Colon (tissue), 2 donors: Measurements from ENCODE around the gene TIGD3.

Experiments used
- FAIRE-seq: peaks from 2 replicates; lab custom pipeline; 2012; peaks lifted over from hg19 to GRCh38; lab: Jason Lieb, UNC
- donor health status: control.
- donor health status: control.

The TIGD3 gene

GRCh38 chr11:65354265-65355012, at the start of gene TIGD3:
Gene TIGD3 (plus strand): TSS chr11:65354751. CDS start chr11:65355809, 1,058 bp downstream.
- FAIRE-seq = no peak

DNA sequence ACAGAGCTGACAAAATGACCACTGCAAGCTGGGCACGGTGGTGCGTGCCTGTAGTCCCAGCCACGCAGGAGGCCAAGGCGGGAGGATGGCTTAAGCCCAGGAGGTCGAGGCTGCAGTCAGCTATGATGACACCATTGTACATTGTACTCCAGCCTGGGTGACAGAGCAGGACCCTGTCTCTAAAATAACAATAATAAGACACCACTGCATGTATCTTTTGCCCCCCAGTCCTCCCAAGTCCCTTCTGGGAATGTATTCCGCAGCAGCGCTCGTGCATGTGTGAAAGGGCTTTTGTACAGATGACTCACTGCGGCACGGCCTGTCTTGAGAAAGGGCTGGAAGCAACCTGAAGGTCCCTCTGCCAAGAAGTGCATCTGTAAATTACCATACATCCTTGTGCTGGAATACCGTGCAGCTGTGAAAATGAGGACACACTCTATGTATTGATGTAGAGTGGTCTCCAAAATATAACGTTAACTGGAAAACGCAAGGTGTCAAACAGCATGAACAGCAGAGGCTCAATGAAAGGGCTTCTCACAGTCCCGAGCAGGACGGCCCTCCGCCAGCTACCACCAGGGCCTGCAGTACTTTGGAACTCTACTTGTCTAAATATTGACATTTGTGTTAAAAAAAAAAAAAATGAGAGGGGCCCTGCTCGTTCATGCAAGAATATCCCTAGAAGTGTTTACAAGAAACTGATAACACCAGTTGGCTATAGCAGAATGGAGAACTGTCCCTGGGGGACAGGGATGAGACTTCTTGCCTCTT, 48.9 kb upstream of the TIGD3 start:
- FAIRE-seq = no peak

DNA sequence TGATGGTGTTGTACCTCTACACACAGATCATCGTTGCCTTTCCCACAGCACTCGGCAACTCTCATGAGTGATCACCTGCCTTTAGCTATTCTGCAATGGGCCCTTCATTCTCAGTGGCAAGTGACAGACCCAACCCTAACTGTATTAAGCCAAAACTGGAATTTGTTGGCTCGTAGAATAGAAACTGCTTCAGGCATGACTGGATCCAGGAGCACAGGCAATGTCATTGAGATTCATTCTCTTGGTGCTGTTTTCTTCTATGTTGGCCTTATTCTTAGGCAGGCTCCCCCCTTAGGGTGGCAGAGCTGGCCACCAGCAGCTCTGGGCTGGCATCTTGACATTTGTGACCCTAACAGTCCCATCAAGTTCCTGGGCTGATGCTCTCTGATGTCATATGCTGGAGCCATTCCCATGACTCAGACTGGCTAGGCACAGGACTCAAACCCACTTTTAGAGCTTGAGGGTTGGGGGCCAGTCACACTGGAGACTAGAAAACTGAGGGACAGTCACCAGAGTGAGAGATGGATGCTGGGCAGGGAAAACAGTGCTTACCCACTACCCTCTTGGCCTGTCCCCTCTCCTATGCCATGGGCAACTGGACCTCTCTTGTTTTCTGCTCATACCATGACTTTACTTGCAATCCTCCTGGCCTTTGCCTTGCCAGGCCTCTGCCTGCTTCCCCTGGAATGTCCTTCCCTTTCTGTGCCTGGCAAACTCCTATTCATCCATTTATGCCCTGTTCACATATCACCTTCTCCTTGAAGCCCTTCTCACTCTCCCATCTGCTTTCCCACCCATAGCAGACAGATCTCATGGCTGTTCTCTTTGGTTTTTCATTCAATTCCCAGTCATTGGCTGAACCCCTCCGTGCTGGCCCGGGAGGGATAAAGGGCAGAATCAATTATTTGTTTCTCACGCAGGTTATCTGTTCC, 47.0 kb upstream of the TIGD3 start:
- no peak for FAIRE-seq

DNA sequence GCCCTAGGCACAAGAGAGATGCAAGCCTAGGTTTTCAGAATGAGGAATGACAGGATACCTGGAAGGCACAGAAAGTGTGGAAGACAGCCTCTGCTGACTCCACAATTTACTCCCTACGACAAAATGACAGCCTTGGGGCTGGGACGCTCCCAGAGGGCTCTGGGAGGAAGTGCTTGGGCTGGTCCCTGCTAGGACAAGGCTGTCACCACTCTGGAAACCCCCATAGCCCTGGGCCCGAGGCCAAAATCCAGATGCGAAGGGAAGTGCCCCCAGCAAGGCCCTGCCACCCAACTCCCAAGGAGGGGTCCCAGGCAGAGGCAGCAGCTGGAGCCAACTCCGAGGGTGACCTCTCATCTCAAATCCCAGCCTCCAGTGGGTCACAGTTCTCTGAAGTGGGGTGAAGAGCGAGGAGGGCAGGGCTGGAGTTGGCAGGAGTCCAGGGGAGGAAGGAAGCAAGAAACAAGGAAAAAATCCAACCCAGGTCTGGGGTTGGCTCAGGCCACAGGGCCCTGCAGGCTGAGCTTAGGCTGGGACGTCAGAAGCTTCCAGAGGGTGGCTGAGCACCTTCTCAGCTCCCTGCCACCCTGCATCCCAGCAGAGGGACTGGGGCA, 46.2 kb upstream of the TIGD3 start:
- no peak for FAIRE-seq

- no peak for FAIRE-seq
Measured at GRCh38 chr11:65309006-65309405, 45.5 kb upstream of the TIGD3 start.

GRCh38 chr11:65310215-65310614, 44.3 kb upstream of the TIGD3 start:
- FAIRE-seq = no peak

DNA sequence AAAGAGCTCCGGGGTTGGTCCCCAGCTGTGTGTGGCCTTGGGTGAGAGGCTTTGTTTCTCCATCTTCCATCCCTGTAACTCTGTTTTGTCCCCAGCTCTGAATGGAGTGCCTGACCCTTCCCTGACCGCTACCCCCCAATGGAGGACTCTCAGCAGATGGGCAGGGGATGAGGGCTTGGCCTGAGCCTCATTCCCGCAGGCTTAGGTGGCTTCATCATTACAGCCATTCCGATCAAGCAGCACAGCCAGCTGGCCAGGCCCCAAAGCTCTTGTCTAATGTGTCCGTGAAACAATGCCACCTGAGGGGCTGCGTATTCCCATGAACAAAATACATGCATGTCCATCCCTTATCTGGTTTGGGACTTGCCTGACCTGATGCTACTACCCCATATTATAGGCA, 43.8 kb upstream of the TIGD3 start:
- no peak for FAIRE-seq

GRCh38 chr11:65311170-65311678, 43.3 kb upstream of the TIGD3 start:
- FAIRE-seq = no peak

- FAIRE-seq = no peak
Measured at GRCh38 chr11:65314501-65315203, 39.9 kb upstream of the TIGD3 start, which contains the start of gene CDC42EP2. Gene CDC42EP2 (plus strand): TSS chr11:65314866. CDS start chr11:65320899, 6,033 bp downstream.

- FAIRE-seq = no peak
Measured at GRCh38 chr11:65315204-65315865, 39.2 kb upstream of the TIGD3 start.

DNA sequence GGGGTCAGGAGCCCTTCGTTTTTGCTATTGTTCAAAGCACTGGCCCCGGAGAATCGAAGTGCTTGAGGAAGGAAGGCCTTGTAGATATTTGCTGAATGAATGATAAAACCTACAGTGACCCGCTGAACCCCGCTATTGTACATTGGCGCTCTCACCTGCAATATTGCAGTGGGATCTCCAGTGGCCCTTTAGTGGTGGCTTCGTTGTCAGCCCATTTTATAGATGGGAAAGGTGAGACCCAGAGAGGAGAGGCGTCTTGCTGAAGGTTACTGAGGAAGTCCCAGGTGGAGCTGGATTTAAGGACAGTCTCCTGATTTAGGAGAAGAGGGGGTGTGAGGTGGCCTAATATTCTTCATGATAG, 38.7 kb upstream of the TIGD3 start:
- FAIRE-seq = no peak

DNA sequence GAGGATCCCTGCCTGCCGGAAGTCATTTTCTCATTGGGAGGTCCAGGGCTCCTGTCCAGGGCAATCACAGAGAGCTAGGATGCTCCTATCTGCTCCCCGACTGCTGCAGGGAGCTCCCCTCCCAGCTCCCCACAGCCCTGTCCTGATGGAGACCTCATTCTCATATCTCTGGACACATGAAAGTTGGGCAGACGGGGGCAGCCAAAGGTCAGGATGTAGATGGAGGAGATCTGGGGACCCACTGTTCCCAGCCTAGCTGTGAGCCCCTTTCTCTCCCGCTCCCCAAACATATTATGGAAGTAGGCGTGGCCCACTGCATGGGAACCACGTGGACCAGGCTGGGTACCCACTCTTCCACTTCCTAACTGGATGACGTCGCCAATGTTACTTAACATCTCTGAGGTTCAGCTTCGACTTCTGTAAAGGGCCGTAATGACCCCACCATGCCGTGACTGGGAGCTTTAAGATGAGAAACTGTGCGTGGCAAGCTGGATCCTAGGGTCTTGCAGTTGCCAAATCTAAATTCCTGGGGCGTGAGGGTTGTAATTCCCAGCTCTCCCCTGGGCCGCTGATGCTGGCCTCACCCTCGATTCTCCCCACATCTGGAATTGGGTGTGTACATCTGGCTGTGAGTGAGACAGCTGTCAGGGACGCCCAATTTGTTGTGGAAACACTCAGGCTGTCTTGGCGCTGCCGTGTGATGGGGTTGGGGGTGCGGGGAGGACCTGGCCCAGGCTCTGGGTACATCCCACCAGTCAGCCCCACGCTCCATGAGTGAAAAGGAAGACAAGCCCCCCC, 38.1 kb upstream of the TIGD3 start:
- FAIRE-seq = no peak

GRCh38 chr11:65317025-65317786, 37.3 kb upstream of the TIGD3 start:
- FAIRE-seq = no peak

DNA sequence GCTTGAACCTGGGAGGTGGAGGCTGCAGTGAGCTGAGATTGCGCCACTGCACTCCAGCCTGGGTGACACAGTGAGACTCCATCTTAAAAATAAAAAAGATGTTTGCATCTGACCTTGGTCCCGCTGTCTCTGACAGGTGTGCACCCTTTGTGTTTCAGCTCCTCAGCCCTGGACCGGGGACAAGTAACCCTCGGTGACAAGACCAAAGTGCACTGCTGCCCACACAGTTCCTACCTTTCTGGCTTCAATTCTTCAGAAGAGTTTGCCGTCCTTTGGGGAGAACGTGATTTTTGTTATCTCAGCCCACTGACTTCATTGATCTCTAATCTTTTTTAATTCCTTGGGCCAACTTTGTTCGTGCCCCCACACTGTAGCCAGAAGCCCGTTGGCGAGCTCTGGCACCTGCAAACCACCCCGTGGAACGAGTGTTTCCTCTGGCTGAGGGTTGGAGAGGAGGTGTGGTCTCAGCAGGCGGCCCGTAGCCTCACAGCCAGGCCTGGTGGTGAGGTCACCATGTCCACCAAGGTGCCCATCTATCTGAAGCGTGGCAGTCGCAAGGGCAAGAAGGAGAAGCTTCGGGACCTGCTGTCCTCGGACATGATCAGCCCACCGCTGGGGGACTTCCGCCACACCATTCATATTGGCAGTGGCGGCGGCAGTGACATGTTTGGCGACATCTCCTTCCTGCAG, 34.0 kb upstream of the TIGD3 start:
- no peak for FAIRE-seq

DNA sequence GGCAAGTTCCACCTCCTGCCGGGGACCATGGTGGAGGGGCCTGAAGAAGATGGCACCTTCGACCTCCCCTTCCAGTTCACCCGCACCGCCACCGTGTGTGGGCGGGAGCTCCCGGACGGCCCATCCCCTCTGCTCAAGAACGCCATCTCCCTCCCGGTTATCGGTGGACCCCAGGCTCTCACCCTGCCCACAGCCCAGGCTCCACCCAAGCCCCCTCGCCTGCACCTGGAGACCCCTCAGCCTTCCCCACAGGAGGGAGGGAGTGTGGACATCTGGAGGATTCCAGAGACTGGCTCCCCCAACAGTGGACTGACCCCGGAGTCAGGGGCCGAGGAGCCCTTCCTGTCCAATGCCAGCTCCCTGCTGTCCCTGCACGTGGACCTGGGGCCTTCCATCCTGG, 33.5 kb upstream of the TIGD3 start:
- FAIRE-seq = no peak

GRCh38 chr11:65321828-65322485, 32.6 kb upstream of the TIGD3 start:
- no peak for FAIRE-seq

DNA sequence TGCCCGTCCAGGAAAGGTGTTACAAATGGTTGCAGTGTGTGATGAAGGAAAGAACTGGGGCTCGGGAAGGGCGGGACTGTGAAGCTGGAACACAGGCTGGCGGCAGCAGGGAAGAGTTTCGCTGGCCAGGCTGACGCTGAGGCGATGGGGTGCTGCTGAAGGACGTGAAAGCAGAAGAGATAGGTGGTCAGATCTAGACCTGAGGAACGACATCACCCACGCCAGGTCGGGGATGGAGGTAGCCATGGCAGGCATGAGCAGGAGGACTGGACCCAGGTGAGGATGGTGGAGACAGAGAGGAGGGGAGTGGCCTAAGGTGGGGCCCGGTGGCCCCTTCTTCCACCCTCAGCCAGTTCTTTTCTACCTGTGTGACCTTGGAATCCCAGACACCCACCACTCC, 30.7 kb upstream of the TIGD3 start:
- no peak for FAIRE-seq

- FAIRE-seq = no peak
Measured at GRCh38 chr11:65325435-65325834, 29.1 kb upstream of the TIGD3 start.
